Islet of Langerhans (tissue), 1 donor: ENCODE measurements around the gene PNPLA8.
"Not testable (repeated sequence)": the region's sequence is repeated elsewhere in the genome, so short reads cannot be mapped to it uniquely, and the experiment has no call there.

Experiments
- FAIRE-seq: peaks from one replicate; lab custom pipeline; 2011; peaks lifted over from hg19 to GRCh38; lab: Jason Lieb, UNC

The PNPLA8 gene

GRCh38 chr7:108529341-108529740 is 3.4 kb upstream of the PNPLA8 start:
- no peak for FAIRE-seq

GRCh38 chr7:108528183-108528712 is 2.3 kb upstream of the PNPLA8 start:
- FAIRE-seq: no peak

GRCh38 chr7:108526768-108527017 is 758 bp upstream of the PNPLA8 start:
- no peak for FAIRE-seq

GRCh38 chr7:108525327-108525984 is 479 bp downstream of the PNPLA8 start:
- no peak for FAIRE-seq

- FAIRE-seq: no peak
These were observed 3.2 kb downstream of the PNPLA8 start for GRCh38 chr7:108522780-108523179.

GRCh38 chr7:108517951-108518350 is 8.0 kb downstream of the PNPLA8 start:
- no peak for FAIRE-seq

- no peak for FAIRE-seq
These were observed 10.3 kb downstream of the PNPLA8 start for GRCh38 chr7:108515630-108516029.

GRCh38 chr7:108515013-108515412 is 10.9 kb downstream of the PNPLA8 start:
- FAIRE-seq: no peak

- no peak for FAIRE-seq
These were observed 14.0 kb downstream of the PNPLA8 start for GRCh38 chr7:108511939-108512338.

- FAIRE-seq: not testable (repeated sequence)
These were observed 21.4 kb downstream of the PNPLA8 start for GRCh38 chr7:108504576-108504975.

- no peak for FAIRE-seq
These were observed 22.6 kb downstream of the PNPLA8 start for GRCh38 chr7:108503112-108504026.

- no peak for FAIRE-seq
These were observed 26.4 kb downstream of the PNPLA8 start for GRCh38 chr7:108499566-108499965.

- no peak for FAIRE-seq
These were observed 27.5 kb downstream of the PNPLA8 start for GRCh38 chr7:108498481-108498880.

GRCh38 chr7:108497082-108497725 is 28.7 kb downstream of the PNPLA8 start:
- peak; percentile 99 for FAIRE-seq

GRCh38 chr7:108492742-108493141 is 33.2 kb downstream of the PNPLA8 start:
- no peak for FAIRE-seq

- FAIRE-seq: no peak
These were observed 37.0 kb downstream of the PNPLA8 start for GRCh38 chr7:108488768-108489538.

- peak; percentile 89 for FAIRE-seq
These were observed 38.3 kb downstream of the PNPLA8 start for GRCh38 chr7:108487646-108488045.

GRCh38 chr7:108486291-108486966 is 39.5 kb downstream of the PNPLA8 start:
- FAIRE-seq: no peak

GRCh38 chr7:108484137-108484536 is 41.8 kb downstream of the PNPLA8 start:
- FAIRE-seq: no peak

GRCh38 chr7:108480311-108480710 is 45.6 kb downstream of the PNPLA8 start:
- no peak for FAIRE-seq

- peak; percentile 60 for FAIRE-seq
These were observed 46.2 kb downstream of the PNPLA8 start for GRCh38 chr7:108479751-108480150.

GRCh38 chr7:108479118-108479517 is 46.8 kb downstream of the PNPLA8 start:
- no peak for FAIRE-seq
